ENCODE measurements around the gene DUSP22. TPM values are rescaled to one million over a fixed set of nuclear protein-coding genes. Genes with fewer than 3 reads are reported as not detected.

DUSP22 gene
- total and polyA plus RNA-seq, 2 experiments from 2014 or later: 24.2 to 26.3 TPM

DNA sequence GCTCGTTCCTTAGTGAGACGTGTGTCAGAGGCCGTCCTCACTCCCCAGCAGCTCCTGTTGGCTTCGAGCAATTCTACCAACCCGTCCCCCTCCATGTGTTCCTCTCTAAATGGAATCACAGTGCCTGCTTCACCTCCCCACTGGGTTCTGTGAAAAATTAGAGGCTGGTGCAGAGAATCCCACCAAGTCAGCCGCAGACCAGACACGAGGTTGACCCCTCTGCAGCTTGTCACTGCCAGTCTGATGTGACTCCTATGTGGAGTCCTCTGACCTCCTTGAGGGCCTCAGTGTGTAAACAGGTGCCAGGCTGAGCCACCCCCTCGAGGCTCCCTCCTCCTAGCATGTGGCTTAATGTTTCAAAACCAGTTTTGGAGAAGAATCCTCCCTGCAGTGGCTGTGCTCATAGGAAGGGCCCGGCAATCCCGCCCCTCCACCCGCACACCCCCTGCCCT lies 86.7 kb downstream of the DUSP22 start:
- WGBS (ENCODE audit: low lambda C conversion rate, missing lambda C conversion rate): 87% methylated on average over 11 of the region's 11 CpGs

DNA sequence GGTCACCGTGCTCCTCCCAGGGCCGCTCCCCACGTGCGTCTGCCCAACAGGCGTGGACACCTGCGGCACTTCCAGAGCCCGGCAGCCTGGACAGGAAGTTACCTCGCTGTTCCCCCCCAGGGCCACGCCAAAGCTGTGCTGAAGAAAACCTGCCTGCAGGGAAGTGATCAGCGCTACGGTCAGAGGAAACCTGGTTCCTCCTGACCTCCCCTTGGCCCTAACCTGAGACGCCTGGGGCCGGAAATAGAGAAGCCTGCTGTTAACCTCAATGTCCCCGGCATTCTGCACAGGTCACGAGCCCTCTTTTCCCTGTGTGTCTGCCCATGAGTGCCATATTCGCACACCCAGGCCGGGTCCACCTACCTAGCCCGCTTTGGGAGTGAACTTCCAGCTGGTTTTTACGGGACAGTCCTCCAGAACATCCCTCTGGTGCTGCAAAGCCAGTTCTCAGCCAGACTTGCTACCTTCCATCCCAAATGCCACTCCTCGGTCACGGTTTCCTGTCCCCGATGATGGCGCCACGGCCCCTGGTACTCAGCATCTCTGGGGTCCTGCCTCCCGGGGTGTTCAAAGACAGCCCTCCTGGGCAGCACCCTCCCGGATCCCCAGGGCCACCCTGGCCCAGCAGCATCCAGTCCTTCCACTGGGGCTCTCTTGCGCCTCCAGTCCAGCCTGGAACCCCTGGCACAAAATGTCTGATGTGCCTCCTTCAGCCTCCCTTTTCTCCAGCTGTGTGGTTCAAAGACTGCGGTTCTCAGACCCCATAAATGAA lies 87.3 kb downstream of the DUSP22 start:
- TF ChIP-seq EZH2 (IDR thresholded peaks at IDR 0.05; ENCODE audit: borderline replicate concordance) (no peak), EZH2phosphoT487 (IDR thresholded peaks at IDR 0.05; ENCODE audit: low read depth, severe bottlenecking, unreplicated experiment) (no peak)
- TF ChIP-seq, protein P1, sequence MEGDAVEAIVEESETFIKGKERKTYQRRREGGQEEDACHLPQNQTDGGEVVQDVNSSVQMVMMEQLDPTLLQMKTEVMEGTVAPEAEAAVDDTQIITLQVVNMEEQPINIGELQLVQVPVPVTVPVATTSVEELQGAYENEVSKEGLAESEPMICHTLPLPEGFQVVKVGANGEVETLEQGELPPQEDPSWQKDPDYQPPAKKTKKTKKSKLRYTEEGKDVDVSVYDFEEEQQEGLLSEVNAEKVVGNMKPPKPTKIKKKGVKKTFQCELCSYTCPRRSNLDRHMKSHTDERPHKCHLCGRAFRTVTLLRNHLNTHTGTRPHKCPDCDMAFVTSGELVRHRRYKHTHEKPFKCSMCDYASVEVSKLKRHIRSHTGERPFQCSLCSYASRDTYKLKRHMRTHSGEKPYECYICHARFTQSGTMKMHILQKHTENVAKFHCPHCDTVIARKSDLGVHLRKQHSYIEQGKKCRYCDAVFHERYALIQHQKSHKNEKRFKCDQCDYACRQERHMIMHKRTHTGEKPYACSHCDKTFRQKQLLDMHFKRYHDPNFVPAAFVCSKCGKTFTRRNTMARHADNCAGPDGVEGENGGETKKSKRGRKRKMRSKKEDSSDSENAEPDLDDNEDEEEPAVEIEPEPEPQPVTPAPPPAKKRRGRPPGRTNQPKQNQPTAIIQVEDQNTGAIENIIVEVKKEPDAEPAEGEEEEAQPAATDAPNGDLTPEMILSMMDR (IDR thresholded peaks at IDR 0.05; ENCODE audit: poor library complexity): no peak
- H3K36me3 ChIP-seq (replicated peaks; ENCODE audit: insufficient read depth, low read depth): no peaks in the 10 kb centered on the region
- H3K4me1 ChIP-seq (ENCODE audit: insufficient read depth): no peaks in the 10 kb centered on the region
- no peaks in the 10 kb centered on the region for H3K79me2 ChIP-seq
- H3K27ac ChIP-seq: no peak overlapping the region
- 88% methylated on average over 28 of the region's 28 CpGs for WGBS (ENCODE audit: low lambda C conversion rate, missing lambda C conversion rate)
- H3K4me3 ChIP-seq: no peak overlapping the region
- no peaks in the 10 kb centered on the region for H3K9me3 ChIP-seq (ENCODE audit: low read depth)
- no peaks in the 10 kb centered on the region for H4K20me1 ChIP-seq (ENCODE audit: insufficient read depth, poor library complexity, severe bottlenecking)
- H2AFZ ChIP-seq: no peak overlapping the region
- H3K4me2 ChIP-seq: no peak overlapping the region
- no peak for DNase-seq (ENCODE audit: low spot score)
- no peaks in the 10 kb centered on the region for H3K9me2 ChIP-seq (replicated peaks; ENCODE audit: insufficient read depth)
- H3K27me3 ChIP-seq: peaks cover 8% of the 10 kb centered on the region

More for the DNA sequence above, 86.7 kb downstream of the DUSP22 start:
- Histone ChIP-seq H3K27ac (no peak overlapping the region), H3K4me2 (no peak overlapping the region), H3K9me2 (replicated peaks; ENCODE audit: insufficient read depth) (no peaks in the 10 kb centered on the region), H4K20me1 (ENCODE audit: insufficient read depth, poor library complexity, severe bottlenecking) (no peaks in the 10 kb centered on the region), H3K36me3 (replicated peaks; ENCODE audit: insufficient read depth, low read depth) (no peaks in the 10 kb centered on the region), H3K27me3 (peaks cover 5% of the 10 kb centered on the region), H3K4me1 (ENCODE audit: insufficient read depth) (no peaks in the 10 kb centered on the region), H2AFZ (no peak overlapping the region), H3K9me3 (ENCODE audit: low read depth) (no peaks in the 10 kb centered on the region), H3K79me2 (no peaks in the 10 kb centered on the region), H3K4me3 (no peak overlapping the region)
- TF ChIP-seq, protein P1 (IDR thresholded peaks at IDR 0.05; ENCODE audit: poor library complexity): no peak
- TF ChIP-seq EZH2phosphoT487 (IDR thresholded peaks at IDR 0.05; ENCODE audit: low read depth, severe bottlenecking, unreplicated experiment) (no peak), EZH2 (IDR thresholded peaks at IDR 0.05; ENCODE audit: borderline replicate concordance) (no peak)
- no peak for DNase-seq (ENCODE audit: low spot score)

DNA sequence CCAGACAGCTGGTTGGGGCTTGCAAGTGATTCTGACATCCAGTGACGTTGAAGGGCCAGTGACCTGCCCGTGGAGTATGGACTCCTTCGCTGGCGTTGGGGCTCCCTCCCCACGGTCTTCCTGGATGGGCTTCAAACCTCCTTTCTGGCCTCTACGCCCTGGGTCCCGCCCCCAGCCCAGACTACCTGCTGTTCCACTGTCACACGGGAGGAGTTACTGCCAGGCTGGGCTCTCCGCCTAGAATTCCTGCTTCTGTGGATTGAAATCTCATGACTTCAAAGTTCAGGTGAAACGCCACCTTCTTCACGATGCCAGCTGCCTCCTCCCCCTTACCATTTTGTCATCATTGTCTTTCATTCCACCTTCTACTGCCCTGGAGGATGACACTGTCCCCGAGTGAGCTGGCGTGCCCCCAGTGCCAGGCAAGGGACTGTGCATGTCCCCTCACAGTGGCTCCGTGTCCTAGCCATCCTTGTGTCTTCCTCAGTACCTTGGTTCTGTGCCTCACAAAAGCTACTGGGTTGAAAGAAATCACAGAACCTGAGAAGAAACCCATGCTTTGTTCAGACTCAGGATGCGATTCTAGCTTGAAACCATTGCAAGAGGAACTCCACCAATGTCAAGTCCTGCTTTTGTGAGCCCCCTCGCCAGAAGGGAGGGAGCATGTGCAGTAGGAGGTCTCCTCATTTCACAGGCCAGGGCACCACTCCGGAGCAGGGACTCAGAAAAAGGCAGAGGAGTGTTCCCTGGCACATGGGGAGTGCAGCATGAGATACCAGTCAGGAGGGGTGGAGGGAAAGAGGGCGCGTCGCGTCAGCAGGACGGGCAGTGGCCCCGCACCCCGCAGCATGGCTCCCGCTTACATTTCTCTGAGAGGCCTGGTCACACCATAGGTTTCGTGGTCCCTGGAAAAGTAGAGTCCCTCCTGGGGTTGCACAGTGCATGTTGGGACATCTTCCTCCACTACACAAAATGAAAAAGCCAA lies 88.2 kb downstream of the DUSP22 start:
- Histone ChIP-seq H3K9me3 (ENCODE audit: low read depth) (no peaks in the 10 kb centered on the region), H4K20me1 (ENCODE audit: insufficient read depth, poor library complexity, severe bottlenecking) (no peaks in the 10 kb centered on the region), H3K27me3 (peaks cover 12% of the 10 kb centered on the region), H3K27ac (no peak overlapping the region), H3K9me2 (replicated peaks; ENCODE audit: insufficient read depth) (no peaks in the 10 kb centered on the region), H2AFZ (no peak overlapping the region), H3K36me3 (replicated peaks; ENCODE audit: insufficient read depth, low read depth) (no peaks in the 10 kb centered on the region), H3K4me1 (ENCODE audit: insufficient read depth) (no peaks in the 10 kb centered on the region), H3K79me2 (no peaks in the 10 kb centered on the region), H3K4me2 (no peak overlapping the region), H3K4me3 (no peak overlapping the region)
- WGBS (ENCODE audit: low lambda C conversion rate, missing lambda C conversion rate): 82% methylated on average over 26 of the region's 26 CpGs
- DNase-seq (ENCODE audit: low spot score): no peak
- TF ChIP-seq EZH2phosphoT487 (IDR thresholded peaks at IDR 0.05; ENCODE audit: low read depth, severe bottlenecking, unreplicated experiment) (no peak), EZH2 (IDR thresholded peaks at IDR 0.05; ENCODE audit: borderline replicate concordance) (no peak)
- TF ChIP-seq, protein P1 (IDR thresholded peaks at IDR 0.05; ENCODE audit: poor library complexity): no peak

All from hepatocyte (in vitro differentiated cells).